HG03060 (cell line): ENCODE measurements around the gene SRGAP1.

Experiments used
- ATAC-seq: cut with Tn5 transposase; IDR thresholded peaks from one replicate; pipeline ENCODE4 v1.9.1; 2021; ENCODE audit warnings: low read depth, moderate number of reproducible peaks; ENCODE audit not compliant: unreplicated experiment

Gene SRGAP1

DNA sequence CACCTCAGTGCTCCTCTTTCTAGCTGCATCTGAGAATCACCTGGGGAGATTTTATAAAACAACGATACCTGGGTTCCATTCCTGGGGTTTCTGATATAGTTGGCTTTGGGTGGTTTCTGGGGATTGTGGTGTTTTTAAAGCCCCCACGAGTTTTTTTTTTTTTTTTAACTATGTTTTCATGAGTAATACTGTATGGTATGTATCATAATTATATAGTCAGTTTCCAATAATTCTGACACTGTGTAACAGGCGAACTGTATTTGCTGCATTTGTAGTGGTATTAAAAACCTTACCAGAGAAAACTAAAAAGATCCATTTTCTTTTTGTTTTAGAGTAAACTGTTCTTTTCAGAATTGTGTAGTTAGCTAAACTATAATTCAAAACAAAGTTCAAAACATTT is 84.9 kb downstream of the SRGAP1 start:
- ATAC-seq: no peak

DNA sequence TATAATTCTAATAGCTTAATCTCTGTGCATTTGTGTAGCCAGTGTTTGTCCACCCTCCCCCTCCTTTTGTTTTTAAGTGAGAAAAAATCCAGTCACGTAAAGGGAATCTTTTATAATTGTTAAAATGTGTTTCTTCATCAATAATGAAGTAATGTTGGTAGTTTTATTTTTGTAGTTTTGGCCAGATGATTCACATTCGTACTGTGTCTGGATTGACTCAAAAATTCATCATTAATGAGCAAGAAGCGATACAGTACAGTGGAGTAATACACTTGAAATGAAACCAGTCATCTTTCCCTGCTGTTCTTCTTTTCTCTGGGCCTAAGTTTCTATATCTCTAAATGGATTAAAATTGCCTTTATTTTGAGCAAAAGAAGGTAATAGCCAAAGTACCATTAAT is 86.5 kb downstream of the SRGAP1 start:
- ATAC-seq: no peak

DNA sequence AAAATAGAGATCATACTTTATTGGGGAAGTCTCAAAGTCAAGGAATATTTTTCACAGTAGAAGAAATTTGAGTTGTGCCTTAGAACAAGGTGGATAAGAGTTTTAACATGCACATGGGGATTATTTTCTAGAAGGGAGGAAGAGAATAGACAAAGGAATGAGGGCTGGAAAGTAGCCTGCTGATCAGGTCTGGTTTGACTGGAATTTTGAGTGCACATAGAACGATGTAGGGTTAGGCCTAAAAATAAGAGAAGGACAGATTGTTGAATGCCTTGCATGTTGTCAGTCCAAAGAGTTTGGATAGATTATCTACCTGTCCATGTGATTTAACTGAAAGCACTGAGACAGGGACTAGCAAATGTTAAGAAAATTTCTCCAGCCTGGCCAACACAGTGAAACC is 87.2 kb downstream of the SRGAP1 start:
- ATAC-seq: no peak

DNA sequence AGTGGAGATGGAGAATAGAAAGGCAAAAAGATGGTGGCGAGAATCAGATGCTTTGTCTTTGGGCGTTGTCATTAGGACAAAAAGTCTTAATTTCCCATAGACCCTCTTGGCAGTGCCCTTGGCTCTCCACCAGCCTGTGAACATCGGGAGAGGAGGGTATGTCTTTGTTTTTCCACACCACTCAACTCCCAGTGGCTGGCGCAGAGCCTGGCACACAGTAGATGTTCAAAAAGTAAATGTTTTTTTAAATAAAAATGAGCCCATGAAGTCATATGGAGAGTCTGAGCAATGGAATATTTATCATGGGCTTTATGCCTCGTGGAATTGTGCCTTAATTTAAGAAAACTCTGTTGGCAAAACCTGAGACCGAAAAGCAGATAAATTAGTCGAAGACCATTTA is 90.4 kb downstream of the SRGAP1 start:
- no peak for ATAC-seq

DNA sequence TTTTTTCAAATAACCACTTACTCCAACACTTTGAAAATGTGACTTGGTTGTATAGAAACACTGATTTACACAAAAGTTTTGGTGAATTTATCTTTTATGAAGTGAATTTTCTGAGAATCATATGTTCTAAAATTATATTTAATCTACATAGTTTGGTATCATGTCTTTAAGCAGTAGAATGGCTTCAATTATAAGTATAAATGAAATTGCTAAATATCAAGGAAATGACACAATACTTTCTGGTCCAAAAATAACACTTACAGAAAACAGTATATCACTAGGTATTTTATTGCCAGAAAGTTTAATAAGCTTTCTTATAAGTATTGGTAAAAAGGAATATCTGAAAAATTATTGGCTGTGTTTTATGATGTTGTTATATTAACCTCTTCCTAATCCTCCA is 90.9 kb downstream of the SRGAP1 start:
- no peak for ATAC-seq

DNA sequence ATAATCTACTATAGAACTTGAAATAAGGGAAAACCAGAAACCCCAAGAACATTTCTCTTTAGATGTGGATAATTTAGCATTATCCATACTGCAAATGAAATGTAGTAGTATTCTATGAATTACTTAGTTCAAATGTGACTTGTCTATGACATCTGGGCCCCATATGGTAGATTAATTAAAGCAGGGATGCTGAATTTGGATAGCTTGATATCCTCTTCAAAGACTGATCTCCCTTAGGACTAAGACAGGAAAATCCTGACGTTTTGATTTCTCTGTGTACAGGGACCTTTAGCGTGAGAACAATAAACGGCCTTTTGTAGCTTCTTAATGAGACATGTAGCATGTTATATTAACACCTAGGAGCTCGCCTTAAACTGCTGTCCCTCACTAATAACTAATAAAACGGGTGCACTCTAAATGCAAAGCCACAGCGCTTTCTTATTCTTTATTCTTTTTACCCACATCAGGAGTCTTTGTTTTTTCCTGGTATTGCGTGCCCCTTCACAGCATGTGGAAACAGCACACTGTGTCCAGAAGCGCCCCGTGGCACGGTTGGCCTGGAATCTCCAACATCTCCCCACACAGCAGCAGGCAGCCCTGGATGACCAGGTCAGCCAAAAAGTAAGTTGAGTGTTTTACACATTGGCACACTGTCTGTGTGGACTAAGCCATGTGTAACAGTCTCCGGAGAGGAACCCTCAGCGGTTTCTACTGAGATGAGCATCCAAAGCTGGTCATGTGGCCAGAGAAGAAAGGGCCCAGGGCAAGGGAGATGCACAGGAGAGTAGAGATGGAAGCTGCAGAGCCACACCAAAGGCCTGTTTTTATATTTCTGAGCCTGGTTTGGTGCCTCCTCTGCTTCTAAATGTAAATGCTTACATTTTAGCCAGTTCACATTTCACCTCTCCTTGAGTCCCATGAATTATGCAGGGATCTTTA is 93.1 kb downstream of the SRGAP1 start:
- no peak for ATAC-seq

DNA sequence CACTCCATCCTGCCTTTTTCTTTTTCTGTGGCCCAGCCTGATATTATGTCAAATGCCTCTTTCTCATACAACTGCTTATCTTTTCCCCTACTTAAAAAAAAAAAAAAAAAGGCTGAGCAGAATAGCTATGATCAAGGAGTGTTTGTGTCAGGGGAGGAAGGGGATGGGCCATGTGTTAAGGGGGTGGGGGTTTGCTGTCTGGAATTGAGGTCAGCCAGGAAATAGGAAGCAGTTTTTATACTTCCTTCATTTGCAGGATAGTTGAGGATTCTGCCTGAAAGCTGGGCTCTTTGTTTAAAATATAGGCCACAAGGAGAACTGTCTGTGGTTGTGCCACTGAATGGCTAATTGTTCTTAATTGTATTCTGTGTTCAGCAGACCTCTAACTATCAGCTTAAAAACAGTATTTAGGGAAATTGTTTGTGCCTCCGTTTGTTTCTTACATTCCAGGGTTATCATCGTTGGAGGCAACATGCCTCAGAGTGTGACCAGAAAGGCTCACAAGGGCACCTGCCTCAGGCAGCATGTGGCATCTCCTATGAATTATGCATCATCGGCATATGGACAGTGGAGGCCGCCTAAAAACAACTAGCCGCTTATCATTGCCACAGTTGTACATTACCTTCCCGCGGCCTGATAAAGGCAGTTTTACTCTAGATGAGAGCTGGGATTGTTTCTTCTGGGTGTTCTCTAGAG is 96.0 kb downstream of the SRGAP1 start:
- ATAC-seq: no peak

DNA sequence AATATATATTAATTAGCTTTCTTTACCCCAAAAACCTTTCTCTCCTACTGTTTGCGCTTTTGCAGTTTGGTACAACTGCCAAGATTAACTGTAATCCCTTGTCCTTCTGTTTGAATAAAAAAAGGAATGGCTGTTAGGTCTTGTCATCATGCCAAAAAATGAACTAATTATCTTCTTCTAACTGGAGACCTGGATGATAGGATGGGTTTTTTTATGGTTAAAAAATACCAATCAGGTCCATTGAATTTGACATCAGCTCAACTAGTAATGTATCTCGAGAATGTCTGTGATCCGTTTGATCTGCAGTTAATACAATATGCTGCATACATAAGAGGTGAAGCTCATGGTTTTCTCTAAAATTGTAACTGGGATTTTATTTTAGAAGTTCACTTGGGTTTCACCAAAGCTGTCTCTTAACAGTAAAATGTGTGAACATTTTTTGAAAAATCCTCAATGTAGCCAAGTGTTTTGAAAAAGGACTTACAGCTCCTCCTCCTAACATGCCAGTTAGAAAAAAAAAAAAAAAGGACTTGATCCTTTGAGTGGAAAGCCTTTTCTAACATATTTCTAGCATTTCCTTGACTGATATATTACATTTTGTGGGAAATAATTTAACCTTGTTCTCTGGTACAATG is 96.8 kb downstream of the SRGAP1 start:
- no peak for ATAC-seq

DNA sequence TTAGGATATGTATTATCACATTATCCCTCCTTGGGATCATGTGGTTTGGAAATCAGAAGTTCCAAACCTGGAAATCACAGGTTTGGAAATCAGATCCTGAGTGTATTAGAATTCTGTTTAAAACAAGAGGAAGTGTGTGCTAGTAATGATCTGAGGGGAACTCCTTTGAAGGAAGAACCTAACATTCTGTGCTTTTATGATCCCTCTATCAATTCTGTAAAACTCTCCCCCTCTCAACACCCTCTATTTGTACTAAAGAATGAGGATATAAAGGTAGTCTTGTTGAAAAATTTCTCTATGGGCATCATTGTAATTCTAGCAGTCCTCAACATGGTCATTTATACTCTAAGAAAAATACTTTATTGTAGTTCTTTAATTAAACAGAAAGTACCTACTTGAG is 97.4 kb downstream of the SRGAP1 start:
- ATAC-seq: no peak

DNA sequence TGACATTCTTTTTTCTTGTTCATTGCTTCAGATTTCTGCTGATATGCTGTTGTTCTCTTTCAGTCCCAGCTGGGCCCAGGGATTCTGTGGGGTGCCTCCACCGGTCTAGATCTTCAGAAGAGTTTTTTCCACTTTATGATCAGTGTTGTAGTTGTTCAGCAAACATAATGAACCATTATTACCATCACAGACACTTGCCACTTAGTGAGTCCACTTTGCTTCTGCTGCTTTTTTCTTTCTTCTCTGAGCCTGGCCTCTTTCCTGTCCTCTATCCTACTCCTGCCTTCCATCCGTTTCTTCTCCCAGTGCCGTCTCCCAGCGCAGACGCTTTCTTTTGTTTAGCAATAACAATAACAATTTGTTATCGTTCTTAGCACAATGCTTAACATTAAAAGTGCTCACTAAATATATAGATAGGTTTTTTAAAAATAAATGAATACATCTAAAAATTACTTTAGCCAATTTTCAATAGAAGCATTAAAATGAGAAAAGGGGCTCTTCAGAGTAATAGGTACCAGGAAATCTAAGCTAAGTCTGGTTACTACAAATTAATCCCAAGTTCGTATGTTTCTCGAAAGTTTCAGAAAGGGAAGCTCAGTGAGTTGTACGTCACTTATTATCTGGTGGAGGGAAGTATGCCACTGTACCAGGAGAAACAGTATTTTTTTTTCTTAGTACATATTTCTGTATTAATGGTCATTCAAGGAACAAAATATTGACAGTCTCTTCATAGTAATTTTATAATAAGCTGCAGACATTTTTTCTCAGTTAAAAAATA is 98.2 kb downstream of the SRGAP1 start:
- ATAC-seq: no peak

DNA sequence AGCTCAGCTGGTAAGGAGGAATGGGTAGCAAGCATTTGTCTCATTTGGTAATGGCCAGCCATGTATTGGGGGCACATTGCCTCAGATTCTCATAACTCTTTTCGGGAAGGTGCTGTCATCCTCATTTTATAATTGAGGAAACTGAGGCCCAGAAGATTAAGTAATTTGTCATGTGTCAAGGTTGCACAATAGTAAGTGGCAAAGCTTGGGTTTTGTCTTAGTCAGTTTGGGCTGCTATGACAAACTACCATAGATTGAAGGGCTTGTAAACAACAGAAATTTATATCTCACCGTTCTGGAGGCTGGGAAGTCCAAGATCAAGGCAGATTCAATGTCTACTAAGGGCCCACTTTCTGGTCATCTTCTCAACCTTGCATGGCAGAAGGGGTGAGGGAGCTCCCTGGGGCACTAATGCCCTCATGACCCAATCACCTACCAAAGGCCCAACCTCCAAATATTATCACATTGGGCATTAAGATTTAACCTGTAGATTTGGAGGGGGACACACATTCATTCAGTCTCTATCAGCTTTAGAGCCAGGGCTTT is 99.6 kb downstream of the SRGAP1 start:
- no peak for ATAC-seq

DNA sequence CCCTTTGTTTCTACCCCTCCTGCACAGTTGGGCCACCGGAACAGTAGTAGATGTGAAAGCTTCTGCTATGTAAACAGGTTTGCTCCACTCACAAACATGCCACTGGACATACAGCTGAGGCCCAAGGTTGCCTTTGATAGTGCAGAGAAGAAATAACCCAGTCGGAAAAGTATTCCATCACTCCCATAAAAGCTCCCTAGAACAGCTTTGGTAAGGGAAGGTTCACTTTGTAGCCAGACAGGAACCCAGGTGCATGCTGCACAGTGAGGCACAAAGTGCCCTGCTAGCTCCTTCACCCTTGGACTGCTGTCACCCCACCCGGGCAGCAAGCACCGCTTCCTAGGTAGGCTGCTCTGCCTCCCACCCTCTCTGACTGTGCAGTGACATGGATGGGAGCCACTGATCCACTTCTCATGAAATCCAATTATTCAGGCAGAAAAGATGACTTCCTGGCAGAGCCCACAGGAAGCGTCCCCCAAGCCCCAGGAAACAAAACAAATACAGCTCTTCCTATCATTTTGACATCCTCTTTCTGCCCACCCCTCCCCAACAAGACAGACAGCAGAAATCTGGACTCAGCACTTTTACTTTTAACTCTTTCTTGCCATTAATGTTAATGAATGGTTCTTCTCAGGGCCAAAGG is 100.2 kb downstream of the SRGAP1 start:
- ATAC-seq: no peak

DNA sequence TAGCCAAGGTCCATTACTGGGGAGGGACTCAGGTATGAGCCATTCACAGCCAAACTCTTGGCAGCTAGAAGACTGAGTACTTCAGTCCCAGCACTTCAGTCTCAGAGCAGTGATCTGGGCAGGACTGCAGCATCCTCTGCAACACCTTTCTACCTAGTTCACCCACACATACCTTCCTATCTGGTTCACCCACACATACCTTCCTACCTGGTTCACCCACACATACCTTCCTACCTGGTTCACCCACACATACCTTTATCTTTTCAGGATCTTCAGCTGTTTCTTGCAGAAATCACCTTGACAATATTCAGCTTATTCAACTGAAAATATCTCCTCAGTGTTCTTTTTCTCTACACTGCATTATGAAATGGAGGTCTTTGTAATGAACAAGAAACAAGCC is 101.3 kb downstream of the SRGAP1 start:
- ATAC-seq: no peak

DNA sequence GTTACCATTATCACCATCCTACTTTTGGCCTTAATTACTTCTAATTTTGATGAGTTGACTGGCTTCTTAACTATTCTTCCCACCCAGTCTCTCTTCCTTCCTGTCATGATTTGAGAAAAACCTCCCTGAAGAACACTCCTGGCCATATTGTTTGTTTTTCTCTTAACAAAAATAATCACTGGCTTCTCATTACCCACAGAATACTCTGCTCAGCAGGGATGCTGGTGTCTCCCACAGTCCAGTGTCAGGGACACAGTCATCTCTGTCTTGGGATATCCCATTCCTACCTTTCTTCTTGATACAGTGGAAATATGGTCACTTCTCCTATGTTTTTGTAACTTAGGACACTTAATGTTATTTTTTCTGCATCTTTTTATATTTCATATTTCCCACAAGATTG is 103.7 kb downstream of the SRGAP1 start:
- ATAC-seq: no peak

DNA sequence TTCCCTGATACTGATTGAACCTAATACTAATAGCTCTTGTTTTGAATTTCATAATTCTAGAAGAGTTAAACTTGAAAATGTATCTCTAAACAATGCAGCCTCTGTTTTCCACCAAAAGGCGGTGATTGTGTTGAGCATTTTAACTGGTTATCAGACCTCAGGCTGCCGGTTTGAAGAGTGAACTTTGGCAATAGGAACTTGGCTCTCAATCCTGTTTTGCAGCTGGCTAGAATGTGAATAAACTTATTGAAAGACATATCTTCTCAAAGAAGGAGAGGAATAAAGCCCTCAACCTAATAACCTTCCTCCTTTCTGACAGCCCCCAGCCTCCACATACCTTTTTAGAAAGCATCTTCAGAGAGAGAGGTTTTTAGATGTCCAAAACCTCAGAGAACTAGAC is 105.4 kb downstream of the SRGAP1 start:
- ATAC-seq: no peak

DNA sequence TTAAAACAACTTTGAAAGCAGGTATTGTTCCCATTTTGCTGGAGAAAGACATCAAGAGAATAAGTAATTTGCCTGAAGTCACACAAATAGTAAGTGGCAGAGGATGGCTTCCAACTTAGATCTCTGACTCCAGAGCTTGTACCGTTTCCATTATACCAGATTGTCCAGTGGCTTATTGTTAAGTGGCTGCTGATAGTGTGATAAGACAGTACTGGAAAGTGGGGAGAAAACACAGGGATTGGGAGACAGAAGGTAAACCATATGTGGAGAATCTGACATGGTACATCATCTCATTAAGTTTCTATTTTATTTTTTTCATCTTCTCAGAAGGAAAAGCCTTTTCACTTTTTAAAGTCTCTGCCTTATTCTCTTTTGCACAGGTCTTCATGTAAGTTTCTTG is 108.5 kb downstream of the SRGAP1 start:
- no peak for ATAC-seq

DNA sequence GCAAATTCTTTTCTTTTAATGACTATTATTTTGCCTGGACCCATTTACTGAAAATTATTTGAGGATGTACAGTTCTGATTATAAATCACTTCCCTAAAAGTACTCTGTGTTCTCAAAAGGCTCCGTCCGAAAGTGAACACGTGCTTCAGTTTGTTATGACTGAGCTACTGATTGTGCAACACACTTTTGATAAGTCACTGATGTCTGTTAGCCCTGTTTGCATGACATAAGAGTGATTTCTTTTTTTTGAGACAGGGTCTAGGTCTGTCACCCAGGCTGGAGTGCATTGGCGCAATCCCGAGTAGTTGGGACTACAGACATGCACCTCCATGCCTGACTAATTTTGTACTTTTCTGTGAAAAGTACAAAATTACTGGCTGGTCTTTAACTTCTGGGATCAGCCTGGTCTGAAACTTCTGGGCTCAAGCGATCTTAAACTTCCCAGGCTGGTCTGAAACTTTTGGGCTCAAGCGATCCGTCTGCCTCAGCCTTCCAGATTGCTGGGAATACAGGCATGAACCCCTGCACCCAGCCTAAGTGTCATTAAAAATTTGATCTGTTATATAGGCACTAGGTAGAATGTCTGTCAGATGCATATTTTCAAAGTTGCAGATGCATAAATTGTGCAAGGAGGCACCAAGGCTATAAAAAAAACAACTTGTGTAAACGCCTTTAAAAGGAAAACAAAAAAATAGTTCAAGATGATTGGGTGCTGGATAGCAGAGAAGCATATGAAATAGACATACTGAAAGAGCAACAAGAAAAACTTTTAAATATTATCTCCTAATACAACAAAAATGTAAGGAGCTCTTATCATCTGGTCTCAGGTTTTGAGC is 111.5 kb downstream of the SRGAP1 start:
- no peak for ATAC-seq

DNA sequence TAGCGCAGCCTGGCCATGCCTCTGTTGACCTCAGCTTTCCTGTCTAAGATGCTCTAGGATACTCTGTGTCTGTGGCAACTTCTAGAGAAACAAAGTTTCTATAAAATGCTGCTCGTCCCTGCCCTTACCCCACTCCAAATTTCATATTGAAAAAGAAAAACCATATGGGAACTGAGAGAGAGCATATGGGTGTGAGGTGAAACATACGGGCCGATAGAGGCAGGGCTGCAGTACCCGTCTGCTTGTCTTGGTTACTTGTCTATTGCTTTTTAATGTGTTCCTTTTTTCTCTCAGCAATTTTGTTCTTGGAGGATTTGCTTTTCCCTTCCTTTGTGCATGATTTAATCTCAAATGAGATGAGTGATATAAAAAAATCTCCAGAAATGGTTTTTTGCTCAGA is 113.0 kb downstream of the SRGAP1 start:
- ATAC-seq: no peak
